Measurements from ENCODE around the gene NRF1.

The NRF1 gene

GRCh38 chr7:129741743-129742213 lies 130.3 kb downstream of the NRF1 start:
- peak; percentile 96 to 98 for DNase-seq

DNA sequence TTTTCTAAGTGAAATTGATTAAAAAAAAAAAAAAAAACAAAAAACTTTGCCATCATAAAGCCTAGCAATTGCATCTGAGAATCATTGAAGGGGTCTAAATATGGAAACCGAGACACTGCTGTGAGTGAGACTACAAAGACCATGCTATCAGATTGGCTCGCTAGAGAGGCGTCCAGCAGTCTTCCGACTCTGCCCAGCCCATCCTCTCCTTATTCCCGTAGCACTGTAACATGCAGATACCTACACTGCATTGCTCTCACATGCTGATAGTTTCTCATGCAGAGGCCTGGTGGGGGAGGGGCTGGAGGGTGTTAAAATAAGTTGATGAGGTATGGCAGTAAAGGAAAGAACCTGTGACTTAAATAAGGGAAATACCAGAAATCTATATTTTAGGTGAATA lies 130.7 kb downstream of the NRF1 start:
- DNase-seq, result peak in 1 of 2 experiments; percentile 52

GRCh38 chr7:129746857-129747529 lies 135.5 kb downstream of the NRF1 start:
- DNase-seq, result peak in 1 of 2 experiments; percentile 21

DNA sequence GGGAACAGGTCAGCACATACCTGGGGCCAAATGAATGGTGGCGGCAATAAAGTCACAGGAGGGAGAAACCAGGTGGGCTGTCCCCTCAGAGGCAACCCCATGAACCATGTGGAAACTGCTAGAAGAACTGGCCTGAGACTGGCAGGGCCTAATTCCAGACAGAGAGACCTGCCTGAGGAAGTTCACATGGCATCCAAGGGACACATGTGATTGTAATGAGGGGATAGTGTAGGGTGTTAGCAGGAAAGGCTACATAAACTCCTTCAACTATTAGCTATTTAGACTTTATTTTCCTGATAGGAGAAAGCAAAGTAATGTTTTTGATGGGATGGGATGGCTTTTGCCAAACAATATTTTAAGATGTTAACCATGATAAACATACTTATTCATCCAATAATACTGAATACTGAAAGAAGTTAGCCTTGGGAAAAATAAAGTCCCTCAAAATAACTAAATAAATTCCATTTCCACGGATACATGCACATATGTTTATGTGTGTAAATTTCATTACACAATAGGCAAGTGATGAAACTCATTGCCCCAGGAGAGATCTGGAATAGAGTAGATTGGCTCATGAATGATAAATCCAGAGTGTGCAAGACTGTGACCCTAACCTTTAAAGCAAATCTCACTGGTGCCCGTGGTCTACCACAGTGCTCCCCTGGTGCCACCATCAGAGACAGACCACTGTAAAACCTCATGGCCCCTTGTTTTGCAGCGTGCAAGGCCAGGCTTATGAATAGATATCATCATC lies 137.0 kb downstream of the NRF1 start:
- no peak for DNase-seq

GRCh38 chr7:129750091-129750490 lies 138.6 kb downstream of the NRF1 start:
- DNase-seq, result no peak

DNA sequence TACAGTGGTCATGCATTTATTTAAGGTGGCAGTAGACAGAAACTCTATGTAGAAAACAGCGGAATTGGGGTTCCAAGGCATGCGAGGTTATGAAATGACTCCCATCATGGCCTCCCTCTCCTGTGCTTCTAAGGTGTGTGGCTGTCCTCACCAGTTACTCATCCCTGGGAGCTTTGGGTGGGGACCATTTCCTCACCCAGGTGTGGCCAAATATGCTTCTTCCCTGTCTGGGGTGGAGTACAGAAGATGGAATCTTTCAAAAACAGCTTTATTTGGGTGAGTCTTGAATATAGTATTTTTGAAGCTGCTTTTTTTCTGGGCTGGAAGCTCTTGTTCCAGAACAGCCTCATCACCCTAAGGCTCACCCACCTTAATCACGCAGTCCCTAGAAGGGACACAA lies 139.0 kb downstream of the NRF1 start:
- DNase-seq, result no peak

- DNase-seq, result no peak
These were observed 140.4 kb downstream of the NRF1 start for GRCh38 chr7:129751916-129752315.

DNA sequence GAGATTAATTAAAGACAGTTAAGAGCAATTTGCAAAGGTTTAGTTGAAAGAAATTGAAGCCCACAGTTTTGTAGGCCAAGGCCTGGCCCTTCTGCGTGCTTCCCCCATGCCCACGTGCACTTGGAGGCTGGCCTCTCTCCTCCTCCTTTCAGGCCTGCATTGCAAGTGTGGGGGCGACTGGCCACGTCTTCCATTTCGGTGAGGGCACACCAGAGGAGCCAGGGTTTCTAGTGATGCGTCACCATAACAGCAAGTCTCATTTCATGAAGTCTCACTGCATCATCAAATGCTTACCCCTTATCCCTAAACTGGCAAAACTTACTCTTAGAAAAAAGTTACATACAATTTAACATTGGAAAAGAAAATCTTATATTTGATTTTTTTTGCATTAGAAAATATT lies 141.2 kb downstream of the NRF1 start:
- no peak for DNase-seq

DNA sequence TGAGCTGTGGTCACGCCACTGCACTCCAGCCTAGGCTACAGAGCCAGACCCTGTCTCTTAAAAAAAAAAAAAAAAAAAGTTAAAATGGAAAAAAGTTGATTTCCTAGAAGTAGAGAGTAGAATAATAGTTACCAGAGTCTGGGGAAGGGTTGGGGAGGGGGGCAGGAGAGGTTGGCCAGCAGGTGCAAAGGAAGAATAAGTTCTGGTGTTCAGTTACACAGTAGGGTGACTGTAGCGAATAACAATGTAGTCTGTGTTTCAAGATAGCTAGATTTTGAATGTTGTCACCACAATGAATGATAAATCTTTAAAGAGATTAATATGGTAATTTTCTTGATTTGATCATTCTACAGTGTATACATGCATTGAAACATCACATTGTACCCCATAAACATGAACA lies 142.9 kb downstream of the NRF1 start:
- DNase-seq, result no peak

DNA sequence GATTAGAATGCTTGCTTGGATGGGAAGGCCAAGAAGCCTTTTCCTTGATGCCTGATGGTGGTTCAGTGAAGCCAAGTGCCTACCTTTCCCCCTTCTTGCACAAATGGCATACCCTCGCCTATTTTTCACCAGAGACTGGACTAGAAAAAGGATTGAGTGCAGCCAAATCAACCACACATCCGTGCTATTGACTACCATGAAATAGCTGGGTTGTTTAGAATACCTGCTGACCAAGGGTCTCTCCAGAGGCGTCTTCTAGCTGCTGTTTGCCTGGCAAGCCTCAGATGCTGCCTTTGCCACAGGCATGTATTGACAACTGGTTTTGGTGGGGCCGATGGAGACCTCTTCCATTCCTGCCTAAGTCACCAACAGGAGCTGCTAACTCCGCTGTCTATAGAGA lies 146.5 kb downstream of the NRF1 start:
- no peak for DNase-seq

- no peak for DNase-seq
These were observed 151.0 kb downstream of the NRF1 start for GRCh38 chr7:129762387-129762969.

- no peak for DNase-seq
These were observed 152.9 kb downstream of the NRF1 start for GRCh38 chr7:129764247-129765084.

- no peak for DNase-seq
These were observed 153.8 kb downstream of the NRF1 start for GRCh38 chr7:129765352-129765751.

- peak; percentile 47 to 75 for DNase-seq
These were observed 155.8 kb downstream of the NRF1 start for GRCh38 chr7:129767120-129768015.

- DNase-seq, result peak; percentile 17 to 66
These were observed 157.3 kb downstream of the NRF1 start for GRCh38 chr7:129768614-129769399.

GRCh38 chr7:129769400-129769774 lies 157.9 kb downstream of the NRF1 start:
- DNase-seq, result peak; percentile 30 to 76

GRCh38 chr7:129769866-129770808 lies 158.6 kb downstream of the NRF1 start:
- no peak for DNase-seq

- no peak for DNase-seq
These were observed 159.8 kb downstream of the NRF1 start for GRCh38 chr7:129771201-129771927.

DNA sequence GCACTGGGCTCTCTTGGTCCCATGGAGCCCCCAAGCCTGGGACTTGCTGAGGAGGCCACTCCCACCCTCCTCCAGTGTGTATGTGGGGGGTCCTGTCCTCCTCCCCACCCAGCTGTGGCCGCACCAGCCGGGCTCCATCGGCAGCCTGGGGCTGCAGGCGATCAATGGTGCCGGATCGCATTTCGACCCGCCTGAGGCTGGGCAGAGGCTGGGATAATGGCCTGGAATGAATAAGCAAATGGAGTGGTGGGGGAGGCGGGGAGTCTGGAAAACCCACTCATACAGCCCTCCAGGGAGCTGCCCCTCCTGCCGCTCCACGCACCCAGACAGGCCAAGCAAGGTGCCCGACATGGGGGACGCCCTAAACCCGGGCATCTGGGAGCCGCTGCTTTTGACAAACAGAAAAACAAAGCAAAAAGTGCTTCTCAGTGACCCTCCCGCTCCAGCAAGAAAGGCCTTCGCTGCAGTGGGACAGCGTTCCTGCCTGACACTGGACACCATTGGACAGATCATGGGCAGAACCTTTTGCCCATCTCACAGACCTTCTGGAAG lies 160.5 kb downstream of the NRF1 start:
- DNase-seq, result peak; percentile 39 to 90
